NCI-H2227 (cell line): ENCODE data around the gene GRAMD2B.

Experiments used
- DNase-seq: peaks from one replicate; lab custom pipeline; 2025; ENCODE audit not compliant: unreplicated experiment; lab: John Stamatoyannopoulos, UW

GRAMD2B gene

DNA sequence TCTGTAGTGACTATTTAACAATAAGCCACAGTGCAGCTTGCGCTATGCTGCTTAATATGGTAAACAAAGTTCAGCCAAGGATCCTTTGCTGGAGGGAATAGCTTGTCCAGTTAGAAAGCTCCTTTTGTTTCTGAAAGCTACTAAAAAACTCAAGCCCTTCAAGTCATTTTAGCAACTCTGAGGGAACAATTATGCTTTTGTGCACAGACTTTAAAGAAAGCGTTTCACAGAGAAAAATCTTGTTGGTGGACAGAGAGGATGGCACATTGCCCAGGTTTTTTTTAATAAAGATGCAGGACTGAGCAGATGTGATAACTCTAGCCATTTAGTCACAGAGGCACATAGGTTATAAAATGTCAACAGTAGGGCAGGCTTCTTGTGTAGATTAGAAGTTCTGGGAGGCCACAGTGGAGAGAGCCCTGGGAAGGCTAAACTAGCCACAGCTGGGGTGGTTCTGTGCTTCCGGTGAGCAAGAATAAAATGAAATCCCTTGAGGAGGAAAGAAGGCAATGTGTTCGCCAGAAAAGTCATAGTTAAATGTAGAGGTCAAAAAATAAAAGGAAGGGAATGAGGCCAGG lies 108.4 kb downstream of the GRAMD2B start:
- DNase-seq = no peak

- DNase-seq = no peak
Observed at GRCh38 chr5:126534553-126534952, 111.3 kb downstream of the GRAMD2B start.

DNA sequence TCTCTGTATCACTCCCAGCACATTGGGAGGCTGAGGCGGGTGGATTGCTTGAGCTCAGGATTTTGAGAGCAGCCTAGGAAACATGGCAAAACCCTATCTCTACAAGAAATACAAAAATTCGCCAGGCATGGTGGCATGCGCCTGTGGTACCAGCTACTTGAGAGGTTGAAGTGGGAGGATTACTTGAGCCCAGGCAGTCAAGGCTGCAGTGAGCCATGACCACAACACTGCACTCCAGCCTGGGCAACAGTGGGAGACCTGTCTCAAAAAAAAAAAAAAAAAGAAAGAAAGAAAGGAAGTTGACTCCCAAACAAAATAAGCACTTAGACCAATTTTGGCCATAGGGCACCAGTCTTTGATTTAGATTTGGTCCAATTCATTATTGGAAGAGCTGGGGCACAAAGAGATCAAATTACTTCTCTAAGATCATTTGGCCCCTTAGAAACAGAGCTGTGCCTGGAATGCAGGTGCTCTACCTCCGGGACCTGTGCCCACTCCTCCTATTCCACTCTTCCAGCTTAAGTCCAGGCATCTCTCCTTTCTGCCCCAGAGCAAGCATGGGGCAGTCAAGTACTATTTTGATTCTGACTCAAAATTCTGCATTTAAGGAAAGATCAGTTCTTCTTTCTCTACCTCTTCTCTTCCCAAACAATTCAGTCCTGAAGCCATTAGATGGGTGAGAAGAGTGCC lies 112.8 kb downstream of the GRAMD2B start:
- DNase-seq = no peak

GRCh38 chr5:126536874-126537273 lies 113.7 kb downstream of the GRAMD2B start:
- DNase-seq = no peak

- no peak for DNase-seq
Observed at GRCh38 chr5:126538579-126538978, 115.4 kb downstream of the GRAMD2B start.

- DNase-seq = no peak
Observed at GRCh38 chr5:126540631-126541030, 117.4 kb downstream of the GRAMD2B start.

DNA sequence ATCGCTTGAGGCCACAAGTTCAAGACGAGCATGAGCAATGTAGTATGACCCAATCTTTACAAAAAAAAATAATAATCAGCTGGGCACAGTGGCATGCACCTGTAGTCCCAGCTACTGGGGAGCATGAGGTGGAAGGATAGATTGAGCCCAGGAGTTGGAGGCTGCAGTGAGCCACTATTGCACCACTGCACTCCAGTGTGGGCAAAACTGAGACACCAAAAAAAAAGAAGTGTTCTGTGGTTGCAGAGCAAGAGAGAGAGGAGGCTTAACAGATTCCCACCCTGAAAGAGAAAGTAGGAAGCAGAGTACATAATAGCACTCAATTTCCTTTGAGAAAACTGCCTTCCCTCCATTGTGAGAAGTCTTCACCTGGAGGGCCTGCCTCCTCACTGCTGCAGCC lies 119.2 kb downstream of the GRAMD2B start:
- DNase-seq = no peak

DNA sequence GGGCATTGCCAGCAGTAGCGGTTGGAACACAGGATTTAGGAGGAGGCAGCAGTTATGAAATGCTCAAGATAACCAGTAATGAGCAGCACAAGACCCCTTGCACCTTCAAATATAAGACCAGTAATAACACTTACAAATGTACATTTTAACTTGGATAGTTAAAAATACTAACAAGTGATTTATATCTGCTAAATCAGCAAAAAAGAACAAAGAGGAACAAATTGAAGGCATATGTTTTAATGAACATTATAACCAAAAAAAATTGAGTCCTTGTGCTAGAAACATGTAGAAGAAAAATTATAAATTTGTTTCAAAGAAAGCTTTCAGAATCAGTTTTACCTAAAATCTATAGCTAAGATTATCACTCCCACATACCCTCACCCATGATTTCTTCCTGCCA lies 119.8 kb downstream of the GRAMD2B start:
- DNase-seq = no peak

DNA sequence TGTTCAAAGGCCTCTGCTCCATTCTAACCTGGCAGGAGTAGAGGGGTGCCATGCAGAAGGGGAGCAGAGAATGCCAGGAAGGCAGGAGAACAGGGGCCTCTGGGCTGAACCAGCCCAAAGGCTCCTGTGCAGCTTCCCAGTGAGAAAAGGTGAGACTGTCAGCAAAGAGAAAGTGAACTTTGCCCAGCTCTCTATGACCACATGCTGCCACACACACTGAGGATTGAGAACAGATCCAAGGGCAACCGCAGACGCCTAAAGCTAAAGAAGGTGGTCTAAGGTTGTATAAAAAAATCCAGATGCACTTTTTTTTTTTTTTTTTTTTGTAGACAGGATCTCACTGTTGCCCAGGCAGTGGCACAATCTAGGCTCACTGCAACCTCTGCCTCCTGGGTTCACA lies 120.5 kb downstream of the GRAMD2B start:
- no peak for DNase-seq
